Endodermal cell (in vitro differentiated cells): ENCODE data around the gene CD69. TPM values are rescaled to one million over a fixed set of nuclear protein-coding genes. Genes with fewer than 3 reads are reported as not detected.
A peak's percentile ranks its signal among the peaks of the same experiment; 100 is the strongest.

Experiments used
- DNase-seq: peaks from one replicate; pipeline ENCODE4 v3.0.0-alpha.2; 2017
- H3K27ac ChIP-seq: 2 replicates; pipeline ENCODE4 v1.5.1; 2013; ENCODE audit warnings: mild to moderate bottlenecking, low read depth, low read length, moderate library complexity
- H3K27me3 ChIP-seq: 2 replicates; pipeline ENCODE4 v1.6.1; 2013; ENCODE audit warnings: mild to moderate bottlenecking, low read length, moderate library complexity; ENCODE audit not compliant: insufficient read depth, control insufficient read depth, poor library complexity, severe bottlenecking
- H3K36me3 ChIP-seq: 2 replicates; pipeline ENCODE4 v1.7.0; 2013; ENCODE audit warnings: mild to moderate bottlenecking, low read length, moderate library complexity; ENCODE audit not compliant: control insufficient read depth, insufficient read depth
- H3K4me1 ChIP-seq: one replicate; pipeline ENCODE4 v1.7.0; 2013; ENCODE audit warnings: low read length; ENCODE audit not compliant: control insufficient read depth, insufficient read depth
- H3K4me3 ChIP-seq: 2 replicates; pipeline ENCODE4 v1.5.1; 2013; ENCODE audit warnings: mild to moderate bottlenecking, low read length, moderate library complexity
- H3K9ac ChIP-seq: 2 replicates; pipeline ENCODE4 v1.6.1; 2013; ENCODE audit warnings: mild to moderate bottlenecking, low read length, moderate library complexity; ENCODE audit not compliant: poor library complexity, severe bottlenecking; ENCODE audit errors: extremely low read depth
- H3K9me3 ChIP-seq: 2 replicates; pipeline ENCODE4 v1.6.1; 2013; ENCODE audit warnings: mild to moderate bottlenecking, low read length, moderate library complexity; ENCODE audit not compliant: control insufficient read depth
- H3K27ac Mint-ChIP-seq: 2 replicates; pipeline ENCODE4 v1.8.0; 2020; ENCODE audit warnings: mixed read lengths
- H3K27me3 Mint-ChIP-seq: 2 replicates; pipeline ENCODE4 v1.8.0; 2021; ENCODE audit warnings: mild to moderate bottlenecking, mixed read lengths; ENCODE audit not compliant: insufficient read depth
- H3K36me3 Mint-ChIP-seq: 2 replicates; pipeline ENCODE4 v1.8.0; 2020; ENCODE audit warnings: low read depth, mixed read lengths
- H3K4me1 Mint-ChIP-seq: 2 replicates; pipeline ENCODE4 v1.8.0; 2020; ENCODE audit warnings: mixed read lengths
- H3K4me3 Mint-ChIP-seq: 2 replicates; pipeline ENCODE4 v1.8.0; 2020; ENCODE audit warnings: mild to moderate bottlenecking, moderate library complexity, mixed read lengths
- H3K9me3 Mint-ChIP-seq: 2 replicates; pipeline ENCODE4 v1.8.0; 2020; ENCODE audit warnings: mild to moderate bottlenecking, mixed read lengths
- WGBS, 2 experiments: methylation state at CpG; one replicate each; pipeline versions ENCODE4 v1.1.5 to v1.1.7; 2013; ENCODE audit warnings: missing lambda C conversion rate in 2 of 2, mixed read lengths in 1 of 2; ENCODE audit not compliant: insufficient coverage in 1 of 2, insufficient read length in 1 of 2; 5-methylcytosine and 5-hydroxymethylcytosine counted together
- total RNA-seq, 2 donors: library from RNA; stranded (reverse); fragmentation: NEBNext Ultra II Directional in 1 of 2; extraction: Animal tissue kit (Norgen Biotek cat#: 25700) in 1 of 2; gene quantifications; 2 replicates in 1 of 2; 3 replicates in 1 of 2; pipeline ENCODE4 v1.2.1, GENCODE V29; 2021
- TF ChIP-seq, protein P1 (sequence below): fragments of 200-600 bp; sonication (generic); conservative IDR thresholded peaks from 2 replicates; pipeline ENCODE4 v1.5.0; 2021; ENCODE audit warnings: antibody characterized with exemption, mild to moderate bottlenecking

CD69 gene
- total RNA-seq, 2 donors from 2014 or later: not detected

DNA sequence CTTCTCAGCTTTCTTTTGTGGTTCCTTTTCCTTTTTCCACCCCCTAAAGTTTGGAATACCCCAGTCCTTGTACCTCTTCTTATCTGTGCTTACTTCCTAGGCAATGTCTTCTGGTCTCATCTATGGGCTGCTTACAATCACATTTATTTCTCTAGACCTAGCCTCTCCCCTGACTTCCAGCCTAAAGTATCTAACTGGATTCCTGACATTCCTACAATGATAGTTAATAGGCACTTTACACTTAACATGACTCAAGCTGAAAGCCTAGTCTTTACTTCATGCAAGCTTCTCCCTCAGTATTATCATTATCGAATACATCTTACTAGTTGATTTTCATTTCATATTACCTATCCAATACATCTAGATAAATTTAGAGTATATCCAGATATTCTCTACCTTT lies 49.0 kb downstream of the CD69 start:
- no peaks in the 10 kb centered on the region for H3K9me3 Mint-ChIP-seq
- H3K9me3 ChIP-seq: no peaks in the 10 kb centered on the region
- H3K27ac ChIP-seq: no peak overlapping the region
- DNase-seq: no peak
- peaks cover 7% of the 10 kb centered on the region for H3K4me1 ChIP-seq
- 100% methylated on average over 1 of the region's 1 CpG for WGBS, 2 experiments
- H3K4me3 ChIP-seq: no peak overlapping the region
- no peaks in the 10 kb centered on the region for H3K36me3 ChIP-seq
- H3K4me1 Mint-ChIP-seq: peaks cover 23% of the 10 kb centered on the region
- H3K4me3 Mint-ChIP-seq: no peak overlapping the region
- H3K36me3 Mint-ChIP-seq: no peaks in the 10 kb centered on the region
- TF ChIP-seq, protein P1, sequence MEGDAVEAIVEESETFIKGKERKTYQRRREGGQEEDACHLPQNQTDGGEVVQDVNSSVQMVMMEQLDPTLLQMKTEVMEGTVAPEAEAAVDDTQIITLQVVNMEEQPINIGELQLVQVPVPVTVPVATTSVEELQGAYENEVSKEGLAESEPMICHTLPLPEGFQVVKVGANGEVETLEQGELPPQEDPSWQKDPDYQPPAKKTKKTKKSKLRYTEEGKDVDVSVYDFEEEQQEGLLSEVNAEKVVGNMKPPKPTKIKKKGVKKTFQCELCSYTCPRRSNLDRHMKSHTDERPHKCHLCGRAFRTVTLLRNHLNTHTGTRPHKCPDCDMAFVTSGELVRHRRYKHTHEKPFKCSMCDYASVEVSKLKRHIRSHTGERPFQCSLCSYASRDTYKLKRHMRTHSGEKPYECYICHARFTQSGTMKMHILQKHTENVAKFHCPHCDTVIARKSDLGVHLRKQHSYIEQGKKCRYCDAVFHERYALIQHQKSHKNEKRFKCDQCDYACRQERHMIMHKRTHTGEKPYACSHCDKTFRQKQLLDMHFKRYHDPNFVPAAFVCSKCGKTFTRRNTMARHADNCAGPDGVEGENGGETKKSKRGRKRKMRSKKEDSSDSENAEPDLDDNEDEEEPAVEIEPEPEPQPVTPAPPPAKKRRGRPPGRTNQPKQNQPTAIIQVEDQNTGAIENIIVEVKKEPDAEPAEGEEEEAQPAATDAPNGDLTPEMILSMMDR: no peak
- H3K9ac ChIP-seq: no peak overlapping the region
- H3K27me3 Mint-ChIP-seq: no peaks in the 10 kb centered on the region
- peak overlapping the region; percentile 12 for H3K27ac Mint-ChIP-seq
- H3K27me3 ChIP-seq: no peaks in the 10 kb centered on the region

DNA sequence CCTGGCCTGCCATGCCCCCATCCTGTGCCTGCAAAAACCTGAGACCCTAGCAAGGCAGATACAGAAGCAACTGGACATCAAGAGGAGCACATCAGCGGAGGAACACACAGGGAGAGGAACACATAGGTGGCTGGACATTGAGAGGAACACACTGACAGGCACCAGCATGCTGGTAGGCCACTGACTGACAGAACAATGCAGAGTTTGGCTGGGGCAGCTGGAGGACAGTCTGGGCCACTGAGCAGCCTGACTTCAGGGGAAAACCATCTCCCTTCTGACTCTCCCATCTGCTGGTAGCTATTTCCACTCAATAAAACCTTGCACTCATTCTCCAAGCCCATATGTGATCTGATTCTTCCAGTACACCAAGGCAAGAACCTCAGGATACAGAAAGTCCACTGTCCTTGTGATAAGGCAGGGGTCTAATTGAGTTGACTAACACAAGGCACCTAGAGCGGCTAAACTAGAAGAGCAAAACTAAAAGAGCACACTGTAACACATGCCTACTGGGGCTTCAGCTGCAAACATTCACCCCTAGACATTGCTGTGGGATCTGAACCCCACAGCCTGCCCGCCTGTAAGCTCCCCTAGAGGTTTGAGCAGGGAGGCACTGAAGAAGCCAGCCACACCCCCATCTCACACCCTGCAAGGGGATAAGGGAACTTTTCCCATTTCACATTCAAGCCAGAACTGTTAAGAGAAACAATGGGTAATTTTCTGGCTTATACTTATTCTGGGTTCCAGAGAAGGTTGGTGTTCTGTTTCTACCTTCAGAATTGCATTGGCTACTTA lies 49.9 kb downstream of the CD69 start:
- Mint-ChIP-seq H3K4me3 (no peak overlapping the region), H3K27me3 (no peaks in the 10 kb centered on the region), H3K4me1 (peaks cover 23% of the 10 kb centered on the region), H3K36me3 (no peaks in the 10 kb centered on the region), H3K9me3 (peaks cover 2% of the 10 kb centered on the region), H3K27ac (no peak overlapping the region)
- H3K9ac ChIP-seq: no peak overlapping the region
- TF ChIP-seq, protein P1: peak; percentile 46
- no peaks in the 10 kb centered on the region for H3K27me3 ChIP-seq
- no peaks in the 10 kb centered on the region for H3K36me3 ChIP-seq
- H3K4me1 ChIP-seq: peaks cover 7% of the 10 kb centered on the region
- WGBS, 2 experiments: 87 to 100% methylated on average over 1 to 3 of the region's 3 CpGs
- peak; percentile 71 for DNase-seq
- H3K27ac ChIP-seq: no peak overlapping the region
- H3K9me3 ChIP-seq: no peaks in the 10 kb centered on the region
- no peak overlapping the region for H3K4me3 ChIP-seq

DNA sequence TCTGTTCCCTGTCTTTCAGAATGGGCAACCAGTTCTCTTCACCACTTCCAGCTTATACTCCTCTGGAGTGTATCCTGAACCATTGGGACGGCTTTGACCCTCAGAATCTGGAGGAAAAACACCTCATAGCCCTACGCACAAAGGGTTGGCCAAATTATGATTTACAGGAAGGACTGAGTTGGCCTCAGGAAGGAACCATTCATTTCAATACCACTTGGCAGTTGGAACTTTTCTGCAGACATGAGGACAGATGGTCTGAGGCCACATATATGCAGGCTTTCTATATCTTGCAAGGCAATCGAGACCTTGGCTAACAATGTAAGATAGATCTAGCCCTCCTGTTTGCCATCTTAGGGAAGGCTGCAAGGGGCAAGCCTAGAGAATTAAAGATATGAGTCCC lies 51.8 kb downstream of the CD69 start:
- H3K27ac ChIP-seq: no peak overlapping the region
- Mint-ChIP-seq H3K4me3 (no peak overlapping the region), H3K27me3 (no peaks in the 10 kb centered on the region), H3K9me3 (peaks cover 18% of the 10 kb centered on the region), H3K27ac (no peak overlapping the region), H3K36me3 (no peaks in the 10 kb centered on the region), H3K4me1 (peaks cover 23% of the 10 kb centered on the region)
- TF ChIP-seq, protein P1: no peak
- peaks cover 7% of the 10 kb centered on the region for H3K4me1 ChIP-seq
- WGBS, 2 experiments: 90 to 97% methylated on average over 3 of the region's 3 CpGs
- no peaks in the 10 kb centered on the region for H3K27me3 ChIP-seq
- peaks cover 4% of the 10 kb centered on the region for H3K9me3 ChIP-seq
- DNase-seq: no peak
- H3K9ac ChIP-seq: no peak overlapping the region
- H3K4me3 ChIP-seq: no peak overlapping the region
- no peaks in the 10 kb centered on the region for H3K36me3 ChIP-seq
